Medulla oblongata (tissue), 1 donor: ENCODE measurements around the gene ARHGEF7.

Experiments used
- DNase-seq: peaks from one replicate; pipeline ENCODE4 v3.0.0-alpha.2; 2015; ENCODE audit errors: extremely low spot score

Gene ARHGEF7

GRCh38 chr13:111298214-111298975 is 183.3 kb downstream of the ARHGEF7 start:
- no peak for DNase-seq

GRCh38 chr13:111302045-111302726 is 187.1 kb downstream of the ARHGEF7 start:
- DNase-seq, result no peak

GRCh38 chr13:111303559-111303958 is 188.4 kb downstream of the ARHGEF7 start:
- no peak for DNase-seq

GRCh38 chr13:111304041-111304544 is 189.0 kb downstream of the ARHGEF7 start:
- no peak for DNase-seq

- DNase-seq, result no peak
These were observed 189.6 kb downstream of the ARHGEF7 start for GRCh38 chr13:111304603-111305289.

- no peak for DNase-seq
These were observed 198.0 kb downstream of the ARHGEF7 start for GRCh38 chr13:111312944-111313590.

GRCh38 chr13:111313911-111314425 is 198.9 kb downstream of the ARHGEF7 start:
- DNase-seq, result no peak

GRCh38 chr13:111314852-111315251 is 199.7 kb downstream of the ARHGEF7 start:
- no peak for DNase-seq

- no peak for DNase-seq
These were observed 200.4 kb downstream of the ARHGEF7 start for GRCh38 chr13:111315347-111315995.

GRCh38 chr13:111316161-111316730 is 201.1 kb downstream of the ARHGEF7 start:
- DNase-seq, result no peak

- no peak for DNase-seq
These were observed 202.0 kb downstream of the ARHGEF7 start for GRCh38 chr13:111317042-111317550.

GRCh38 chr13:111317571-111318345 is 202.6 kb downstream of the ARHGEF7 start:
- no peak for DNase-seq

- DNase-seq, result no peak
These were observed 203.3 kb downstream of the ARHGEF7 start for GRCh38 chr13:111318386-111318785.

- DNase-seq, result no peak
These were observed 204.4 kb downstream of the ARHGEF7 start for GRCh38 chr13:111319521-111319920.

GRCh38 chr13:111319998-111320911 is 205.1 kb downstream of the ARHGEF7 start, which contains the start of gene TEX29:
TSS of gene TEX29 (plus strand) at chr13:111320642. CDS start at chr13:111320891, 249 bp downstream.
- no peak for DNase-seq

GRCh38 chr13:111322001-111322915 is 207.1 kb downstream of the ARHGEF7 start:
- no peak for DNase-seq

- no peak for DNase-seq
These were observed 207.8 kb downstream of the ARHGEF7 start for GRCh38 chr13:111322916-111323331.
